Measurements from ENCODE around the gene ALS2. TPM values are rescaled to one million over a fixed set of nuclear protein-coding genes. Genes with fewer than 3 reads are reported as not detected.
"Not testable (repeated sequence)": the region's sequence is repeated elsewhere in the genome, so short reads cannot be mapped to it uniquely, and the experiment has no call there.

Gene ALS2
- polyA plus RNA-seq, 1 donor from 2014 or later: 4.4 TPM

DNA sequence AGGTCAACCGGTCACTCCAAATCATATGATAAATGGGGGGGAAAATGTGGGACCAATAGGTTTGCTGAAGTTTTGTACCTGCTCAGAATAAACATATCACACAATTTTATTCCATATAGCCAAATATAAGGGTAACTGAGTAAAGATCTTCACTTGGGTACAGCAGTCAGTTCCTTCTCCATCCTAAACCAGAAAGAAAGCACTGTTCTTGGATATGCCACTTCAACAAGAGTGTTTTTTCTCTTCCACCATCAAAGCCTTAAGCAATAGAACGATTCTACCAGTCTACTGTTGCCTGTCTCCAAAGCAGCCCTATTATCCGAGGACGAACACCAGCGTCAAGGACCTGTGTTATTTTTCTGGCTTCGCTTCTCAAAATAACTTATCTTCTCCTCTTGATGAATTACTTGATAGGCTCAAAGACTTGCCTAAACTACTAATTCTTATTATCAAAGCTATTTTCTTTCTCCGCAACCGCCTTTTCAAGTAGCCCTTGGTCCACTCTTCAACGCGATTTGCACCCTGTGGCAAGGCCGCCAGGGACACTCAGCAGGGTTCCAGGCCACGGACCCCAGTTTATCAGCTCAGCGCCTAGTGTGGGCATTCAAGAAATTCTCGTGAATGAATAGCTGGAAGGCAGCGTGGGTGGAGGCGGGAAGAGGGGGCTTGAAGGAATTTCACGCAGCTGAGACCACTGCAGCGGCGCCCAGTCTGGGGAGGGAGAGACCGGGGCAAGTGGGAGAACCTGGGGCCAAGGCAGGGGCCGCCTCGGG, 646 bp downstream of the ALS2 start:
- H3K36me3 Mint-ChIP-seq: no peaks in the 10 kb centered on the region
- H3K27me3 Mint-ChIP-seq: peaks cover 8% of the 10 kb centered on the region
- peaks cover 6 to 15% (median 9%) of the 10 kb centered on the region in 3 donors for H3K4me1 Mint-ChIP-seq
- H3K27ac Mint-ChIP-seq: peak overlapping the region; percentile 70 to 99 (median 92)
- H3K4me3 Mint-ChIP-seq: peak overlapping the region; percentile 90 to 99 (median 97)
- H3K9me3 Mint-ChIP-seq: no peaks in the 10 kb centered on the region

DNA sequence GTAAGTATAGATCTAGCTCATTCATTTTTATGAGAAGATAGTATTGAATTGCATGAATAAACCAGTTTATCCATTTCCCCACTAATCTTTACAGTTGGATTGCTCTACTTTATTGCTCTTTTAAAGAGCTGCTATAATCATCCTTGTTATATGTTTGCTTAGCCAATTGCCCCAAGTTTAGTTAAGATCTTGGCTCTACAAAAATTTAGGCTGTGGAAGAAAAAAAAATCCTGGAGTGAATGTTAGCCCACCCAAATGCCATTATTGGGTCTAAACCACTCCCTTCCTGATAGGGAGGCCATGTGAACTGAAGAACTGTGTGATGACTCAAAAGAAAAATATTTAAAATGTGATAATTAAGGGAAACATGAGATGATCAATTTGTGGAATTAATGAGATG, 2.9 kb downstream of the ALS2 start:
- peaks cover 6 to 15% (median 9%) of the 10 kb centered on the region in 3 donors for H3K4me1 Mint-ChIP-seq
- no peaks in the 10 kb centered on the region for H3K36me3 Mint-ChIP-seq
- H3K27me3 Mint-ChIP-seq: peaks cover 5% of the 10 kb centered on the region
- no peaks in the 10 kb centered on the region for H3K9me3 Mint-ChIP-seq
- H3K4me3 Mint-ChIP-seq: peak overlapping the region in 1 of 4 donors; percentile 27
- H3K27ac Mint-ChIP-seq: peak overlapping the region in 1 of 3 donors; percentile 28

DNA sequence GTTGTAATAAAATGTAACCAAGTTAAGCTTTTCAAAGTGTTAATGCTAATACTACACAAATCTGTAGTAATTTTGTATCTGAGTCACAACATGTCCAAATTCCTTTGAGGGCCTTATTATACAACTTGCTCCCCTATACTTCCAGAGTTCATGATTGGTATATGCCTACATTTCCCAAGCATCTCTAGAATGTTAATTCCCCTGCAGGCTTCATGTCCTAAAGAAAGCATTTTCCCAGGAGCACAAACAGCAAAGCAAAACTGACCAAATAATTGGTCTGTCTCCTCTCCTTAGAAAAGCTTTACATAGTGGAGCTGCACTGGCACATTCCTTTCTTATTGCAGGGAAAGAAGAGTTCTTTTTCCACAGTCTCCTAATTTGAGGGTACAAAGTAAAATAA, 3.7 kb downstream of the ALS2 start:
- no peaks in the 10 kb centered on the region for H3K36me3 Mint-ChIP-seq
- H3K4me1 Mint-ChIP-seq: peaks cover 6 to 16% (median 9%) of the 10 kb centered on the region in 3 donors
- no peak overlapping the region for H3K27ac Mint-ChIP-seq
- no peaks in the 10 kb centered on the region for H3K9me3 Mint-ChIP-seq
- H3K27me3 Mint-ChIP-seq: no peaks in the 10 kb centered on the region
- H3K4me3 Mint-ChIP-seq: no peak overlapping the region

DNA sequence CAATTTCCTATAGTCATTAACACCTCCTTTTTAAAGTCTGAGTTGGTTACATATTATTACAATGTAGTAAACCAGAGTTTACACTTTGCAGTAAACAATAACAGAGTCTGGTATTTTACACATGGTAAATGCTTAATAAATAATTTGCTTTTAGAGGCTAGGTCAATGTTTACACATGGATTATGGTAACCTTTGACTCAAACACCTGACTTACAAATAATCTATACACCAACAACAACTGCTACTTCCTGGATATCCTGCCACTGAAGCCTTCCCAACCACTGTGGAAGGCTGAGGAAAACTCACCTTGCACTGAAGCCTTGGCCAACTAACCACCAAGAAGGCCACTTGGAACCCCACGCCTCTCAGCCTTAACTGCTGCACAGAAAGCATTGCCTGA, 5.4 kb downstream of the ALS2 start:
- no peak overlapping the region for H3K4me3 Mint-ChIP-seq
- peaks cover 6 to 12% (median 6%) of the 10 kb centered on the region in 3 donors for H3K4me1 Mint-ChIP-seq
- H3K27ac Mint-ChIP-seq: no peak overlapping the region
- no peaks in the 10 kb centered on the region for H3K9me3 Mint-ChIP-seq
- H3K27me3 Mint-ChIP-seq: no peaks in the 10 kb centered on the region
- H3K36me3 Mint-ChIP-seq: no peaks in the 10 kb centered on the region

DNA sequence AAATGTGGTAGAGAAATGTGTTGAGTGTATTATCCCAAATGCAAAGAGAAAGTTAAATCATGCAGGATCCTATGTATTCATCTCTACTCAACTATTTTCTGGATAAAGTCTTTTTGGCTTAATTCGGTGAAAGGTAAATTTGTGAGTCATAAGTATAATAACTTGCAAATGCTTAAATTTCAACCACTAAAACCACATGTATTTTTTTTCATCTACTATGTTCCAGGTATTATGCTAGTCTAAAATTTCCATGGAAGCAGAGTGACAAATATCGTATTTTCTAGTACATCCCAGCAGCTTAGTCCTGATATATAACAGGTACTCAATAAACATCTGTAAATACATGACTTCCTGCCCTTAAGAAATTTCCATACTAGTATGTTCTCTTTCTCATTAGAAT, 6.2 kb downstream of the ALS2 start:
- H3K4me1 Mint-ChIP-seq: peaks cover 0 to 5% (median 0%) of the 10 kb centered on the region in 3 donors
- H3K9me3 Mint-ChIP-seq: no peaks in the 10 kb centered on the region
- no peaks in the 10 kb centered on the region for H3K27me3 Mint-ChIP-seq
- H3K27ac Mint-ChIP-seq: no peak overlapping the region
- no peaks in the 10 kb centered on the region for H3K36me3 Mint-ChIP-seq
- no peak overlapping the region for H3K4me3 Mint-ChIP-seq

DNA sequence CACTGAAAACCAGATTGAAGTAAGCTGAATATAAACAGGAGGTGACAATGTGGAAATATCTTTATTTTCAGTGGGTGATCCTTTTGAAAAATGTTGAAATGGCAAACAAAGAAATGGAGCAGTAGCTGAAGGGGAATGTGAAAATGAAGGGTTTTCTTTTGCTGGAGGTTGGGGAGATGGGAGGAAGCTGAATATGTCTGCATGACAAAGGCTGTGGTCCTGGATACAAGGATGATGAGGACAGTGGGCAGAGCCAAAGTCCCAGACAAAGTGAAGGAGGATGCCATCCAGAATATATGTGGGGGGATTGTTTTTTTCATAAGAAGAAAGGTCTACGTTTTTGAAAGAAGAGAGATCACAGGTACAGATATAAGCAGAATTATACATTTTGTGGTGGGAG, 6.7 kb downstream of the ALS2 start:
- H3K4me1 Mint-ChIP-seq: peaks cover 0 to 3% (median 0%) of the 10 kb centered on the region in 3 donors
- H3K36me3 Mint-ChIP-seq: no peaks in the 10 kb centered on the region
- H3K4me3 Mint-ChIP-seq: no peak overlapping the region
- H3K27me3 Mint-ChIP-seq: no peaks in the 10 kb centered on the region
- no peak overlapping the region for H3K27ac Mint-ChIP-seq
- H3K9me3 Mint-ChIP-seq: no peaks in the 10 kb centered on the region

DNA sequence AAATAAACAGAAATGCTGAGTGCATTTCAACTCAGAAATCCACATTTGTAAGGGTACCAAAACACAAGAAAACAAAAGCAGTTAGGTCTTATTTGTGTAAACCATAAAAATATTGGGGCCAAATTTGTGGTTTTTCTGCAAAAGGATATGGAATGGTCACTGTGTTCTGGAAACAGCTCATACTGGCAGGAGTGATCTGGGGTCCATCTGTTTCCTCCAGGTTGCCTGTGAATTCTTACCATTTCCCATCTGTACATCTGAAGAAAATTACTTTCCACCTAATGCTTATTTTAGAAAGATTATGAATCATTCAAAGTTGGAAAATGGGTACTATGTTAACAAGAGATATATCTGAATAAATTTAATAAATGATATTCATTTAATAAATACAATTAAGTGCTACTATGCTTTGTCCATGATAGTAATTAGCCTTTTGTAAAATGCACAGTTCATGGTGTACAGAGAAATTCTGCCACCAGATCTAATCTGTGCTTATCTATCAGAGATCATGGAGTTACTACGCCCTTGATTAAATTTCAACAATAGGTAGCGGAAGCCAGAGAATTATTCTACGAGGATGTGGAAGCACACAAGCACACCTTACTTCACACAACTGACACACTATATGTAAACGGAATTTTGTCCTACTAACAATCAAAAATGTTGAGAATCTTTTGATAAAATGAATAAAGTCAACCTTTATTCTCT, 10.9 kb downstream of the ALS2 start:
- no peaks in the 10 kb centered on the region for H3K36me3 Mint-ChIP-seq
- no peaks in the 10 kb centered on the region for H3K9me3 Mint-ChIP-seq
- H3K4me1 Mint-ChIP-seq: peaks cover 0 to 3% (median 0%) of the 10 kb centered on the region in 3 donors
- no peak overlapping the region for H3K27ac Mint-ChIP-seq
- H3K4me3 Mint-ChIP-seq: no peak overlapping the region
- no peaks in the 10 kb centered on the region for H3K27me3 Mint-ChIP-seq

DNA sequence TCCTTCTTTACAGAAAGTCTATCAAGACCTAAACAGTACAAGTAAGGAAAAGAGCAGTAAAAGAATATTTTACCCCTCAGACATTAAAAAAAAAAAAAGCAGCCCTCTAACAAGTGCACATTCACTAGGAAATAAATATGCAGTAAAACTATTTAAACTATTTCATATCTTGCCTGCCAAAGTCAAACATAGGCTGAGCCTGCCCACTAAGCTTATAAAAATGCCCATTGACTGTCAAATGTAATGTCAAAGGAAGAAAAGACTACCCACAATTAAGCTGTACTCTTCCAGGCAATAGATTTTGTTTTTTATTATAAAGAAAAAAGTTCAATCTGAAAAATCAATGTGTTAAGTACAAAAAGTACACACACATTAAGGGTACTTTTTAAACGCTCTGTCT, 11.8 kb downstream of the ALS2 start:
- Mint-ChIP-seq H3K27me3 (no peaks in the 10 kb centered on the region), H3K27ac (no peak overlapping the region), H3K4me3 (no peak overlapping the region), H3K4me1 (peaks cover 0 to 3% (median 0%) of the 10 kb centered on the region in 3 donors), H3K36me3 (peaks cover 3% of the 10 kb centered on the region), H3K9me3 (no peaks in the 10 kb centered on the region)

DNA sequence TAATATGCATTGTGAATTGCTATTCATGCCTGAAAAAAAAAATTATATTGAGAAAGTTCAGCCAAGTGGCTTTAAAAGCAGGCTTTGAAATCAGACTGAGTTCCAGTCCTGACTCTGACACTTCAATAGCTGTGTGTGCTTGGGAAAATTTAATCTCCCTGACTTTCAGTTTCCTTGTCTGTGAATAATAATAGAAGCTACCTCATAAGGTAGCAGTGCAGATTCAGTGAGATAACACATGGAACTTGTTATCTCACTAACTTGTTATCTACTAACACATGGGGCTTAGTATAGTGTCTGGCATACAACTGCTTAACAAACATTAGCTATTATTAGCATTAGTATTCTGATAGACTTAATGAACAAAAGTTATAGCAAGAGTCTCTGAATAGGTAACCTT, 14.9 kb downstream of the ALS2 start:
- Mint-ChIP-seq H3K36me3 (peaks cover 7% of the 10 kb centered on the region), H3K9me3 (no peaks in the 10 kb centered on the region), H3K27me3 (no peaks in the 10 kb centered on the region), H3K27ac (no peak overlapping the region), H3K4me3 (no peak overlapping the region), H3K4me1 (no peaks in the 10 kb centered on the region)

DNA sequence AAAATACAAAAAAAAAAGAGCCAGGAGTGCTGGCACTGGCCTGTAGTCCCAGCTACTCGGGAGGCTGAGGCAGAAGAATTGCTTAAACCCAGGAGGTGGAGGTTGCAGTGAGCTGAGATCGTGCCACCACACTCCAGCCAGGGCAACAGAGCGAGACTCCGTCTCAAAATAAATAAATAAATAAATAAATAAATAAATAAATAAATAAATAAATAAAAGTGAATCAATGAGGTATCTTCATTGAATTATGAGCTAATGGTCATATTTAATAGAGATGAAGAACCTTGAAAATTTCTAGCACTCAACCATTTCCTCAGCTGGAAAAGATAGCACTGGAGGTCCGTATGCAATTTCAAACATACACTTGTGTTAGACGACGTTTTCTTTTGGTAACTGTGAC, 16.3 kb downstream of the ALS2 start:
- not testable (repeated sequence) for H3K27me3 Mint-ChIP-seq, H3K4me1 Mint-ChIP-seq, H3K27ac Mint-ChIP-seq, H3K9me3 Mint-ChIP-seq, H3K4me3 Mint-ChIP-seq, H3K36me3 Mint-ChIP-seq

DNA sequence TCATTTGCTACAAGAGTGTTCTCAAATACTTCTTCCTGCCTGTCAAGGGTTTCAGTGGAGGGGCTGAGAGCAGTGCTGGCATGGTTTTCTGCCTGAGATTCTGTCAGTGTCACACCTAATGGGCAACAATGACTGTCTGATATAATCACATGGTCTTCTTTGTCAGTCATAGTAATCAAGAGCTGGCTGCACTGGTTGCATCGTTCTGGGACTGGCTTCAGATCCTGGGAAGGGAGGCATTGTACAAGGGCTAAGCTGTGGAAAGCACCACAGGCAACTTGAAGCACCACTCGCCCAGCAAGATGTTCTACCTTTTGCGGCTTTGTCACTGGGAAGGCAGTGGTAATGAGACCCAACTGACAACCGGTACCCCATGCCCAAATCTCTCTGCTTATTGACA, 19.6 kb downstream of the ALS2 start:
- H3K27ac Mint-ChIP-seq: no peak overlapping the region
- peaks cover 11% of the 10 kb centered on the region for H3K36me3 Mint-ChIP-seq
- no peak overlapping the region for H3K4me3 Mint-ChIP-seq
- H3K4me1 Mint-ChIP-seq: no peaks in the 10 kb centered on the region
- H3K9me3 Mint-ChIP-seq: no peaks in the 10 kb centered on the region
- H3K27me3 Mint-ChIP-seq: no peaks in the 10 kb centered on the region

DNA sequence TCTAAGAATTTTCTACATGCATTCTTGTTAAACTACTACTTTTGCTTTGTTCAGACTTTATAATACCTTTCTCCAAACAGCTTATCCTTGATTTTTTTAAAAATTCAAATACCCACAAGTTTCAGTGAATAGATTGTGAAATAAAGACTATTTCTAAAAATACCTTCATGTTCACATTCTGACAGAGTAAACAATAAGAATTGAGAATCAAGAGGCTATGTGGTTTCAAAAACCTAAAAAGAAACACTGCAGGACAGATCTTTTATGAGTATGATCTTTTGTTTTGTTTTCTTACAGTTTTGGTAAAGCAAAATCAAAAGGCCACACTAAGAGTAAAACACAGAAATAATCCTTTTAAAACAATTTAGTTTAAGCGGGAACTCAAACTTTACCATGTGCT, 21.2 kb downstream of the ALS2 start:
- no peaks in the 10 kb centered on the region for H3K9me3 Mint-ChIP-seq
- no peaks in the 10 kb centered on the region for H3K27me3 Mint-ChIP-seq
- no peak overlapping the region for H3K4me3 Mint-ChIP-seq
- H3K4me1 Mint-ChIP-seq: no peaks in the 10 kb centered on the region
- peaks cover 11% of the 10 kb centered on the region for H3K36me3 Mint-ChIP-seq
- no peak overlapping the region for H3K27ac Mint-ChIP-seq

DNA sequence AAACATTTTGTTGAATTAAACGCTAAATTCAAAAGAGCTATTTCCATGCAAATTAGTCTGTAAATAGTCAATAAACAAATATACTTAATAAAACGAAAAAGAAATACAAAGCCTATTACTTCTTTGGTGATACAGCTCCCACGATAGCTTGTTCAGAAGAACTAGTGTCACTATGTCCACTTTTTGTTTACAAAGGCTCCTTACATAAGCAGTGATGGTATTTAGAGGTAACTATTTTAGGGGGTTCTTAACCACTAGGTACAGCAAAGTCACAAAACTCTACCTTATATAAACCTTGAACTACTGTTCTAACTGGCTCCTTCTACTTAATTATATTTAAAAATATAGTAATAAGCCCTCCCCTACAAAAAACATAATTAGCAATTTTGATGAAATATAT, 21.9 kb downstream of the ALS2 start:
- peaks cover 8% of the 10 kb centered on the region for H3K36me3 Mint-ChIP-seq
- H3K27me3 Mint-ChIP-seq: no peaks in the 10 kb centered on the region
- H3K27ac Mint-ChIP-seq: no peak overlapping the region
- no peak overlapping the region for H3K4me3 Mint-ChIP-seq
- H3K4me1 Mint-ChIP-seq: no peaks in the 10 kb centered on the region
- H3K9me3 Mint-ChIP-seq: no peaks in the 10 kb centered on the region

DNA sequence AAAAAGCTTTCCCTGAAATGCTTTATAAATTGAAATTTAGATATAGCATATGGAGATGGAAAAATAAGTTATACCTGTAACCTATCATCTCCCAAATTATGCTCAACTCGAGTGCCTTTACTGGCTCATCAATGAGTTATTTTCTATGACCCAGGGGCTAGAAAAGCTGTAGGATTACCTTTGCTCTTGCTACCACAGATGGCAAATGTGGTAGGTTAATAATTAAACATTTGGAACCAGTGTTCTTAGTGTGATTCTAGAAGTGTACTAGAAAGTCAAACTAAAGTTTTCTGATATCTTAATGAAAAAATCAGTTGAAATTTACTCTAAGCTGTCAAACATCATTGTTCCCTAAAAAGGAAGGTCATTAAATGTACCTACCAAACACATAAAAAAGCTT, 22.5 kb downstream of the ALS2 start:
- Mint-ChIP-seq H3K4me3 (no peak overlapping the region), H3K27me3 (no peaks in the 10 kb centered on the region), H3K4me1 (no peaks in the 10 kb centered on the region), H3K27ac (no peak overlapping the region), H3K9me3 (no peaks in the 10 kb centered on the region), H3K36me3 (peaks cover 6% of the 10 kb centered on the region)

DNA sequence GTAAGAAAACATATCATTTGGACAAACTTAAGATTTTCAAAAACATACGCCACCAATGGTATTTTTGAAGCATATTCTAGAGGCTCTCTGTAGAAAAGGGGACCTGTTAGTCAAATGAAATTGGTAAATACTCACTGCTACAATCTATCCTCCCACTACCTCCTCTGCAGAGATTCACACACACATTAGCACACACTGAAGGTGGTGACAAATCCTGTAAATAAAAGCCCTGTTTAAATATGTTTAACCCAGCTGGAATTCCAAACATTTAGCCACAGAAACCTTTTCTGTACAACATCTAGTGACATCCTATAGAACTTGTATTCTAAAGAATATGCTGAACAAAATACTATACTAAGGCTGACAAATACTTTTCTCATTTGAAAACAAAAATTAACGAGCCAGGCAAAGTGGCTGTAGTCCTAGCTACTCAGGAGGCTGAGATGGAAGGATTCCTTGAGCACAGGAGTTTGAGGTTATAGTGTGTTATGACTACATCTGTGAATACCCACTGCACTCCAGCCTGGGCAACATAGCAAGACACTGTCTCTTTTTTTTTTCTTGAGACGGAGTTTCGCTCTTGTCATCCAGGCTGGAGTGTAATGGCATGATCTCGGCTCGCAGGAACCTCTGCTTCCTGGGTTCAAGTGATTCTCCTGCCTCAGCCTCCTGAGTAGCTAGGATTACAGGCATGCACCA, 25.9 kb downstream of the ALS2 start:
- no peaks in the 10 kb centered on the region for H3K27me3 Mint-ChIP-seq
- H3K9me3 Mint-ChIP-seq: no peaks in the 10 kb centered on the region
- H3K27ac Mint-ChIP-seq: no peak overlapping the region
- H3K36me3 Mint-ChIP-seq: peaks cover 2% of the 10 kb centered on the region
- no peaks in the 10 kb centered on the region for H3K4me1 Mint-ChIP-seq
- no peak overlapping the region for H3K4me3 Mint-ChIP-seq
